ENCODE results near the gene HUWE1.

DNA sequence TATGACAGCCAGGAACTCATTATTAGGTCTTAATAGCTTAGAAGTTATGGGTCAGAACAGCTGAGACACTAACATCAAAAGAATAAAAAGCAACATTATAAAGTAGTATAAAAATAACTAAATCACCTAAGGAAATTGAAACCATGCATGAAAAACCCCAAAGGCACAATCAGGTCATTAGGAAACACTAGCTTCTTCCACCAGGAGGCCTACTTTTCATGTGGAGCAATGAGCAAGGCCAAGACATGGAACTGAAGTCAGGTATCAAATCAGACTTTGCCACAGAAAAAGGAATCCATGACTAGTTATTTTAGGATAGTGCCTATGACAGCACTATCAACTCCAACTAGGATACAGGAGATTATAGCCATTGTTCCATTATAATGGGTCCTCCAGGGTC lies 7.9 kb downstream of the HUWE1 start:
- TF ChIP-seq, protein P1, sequence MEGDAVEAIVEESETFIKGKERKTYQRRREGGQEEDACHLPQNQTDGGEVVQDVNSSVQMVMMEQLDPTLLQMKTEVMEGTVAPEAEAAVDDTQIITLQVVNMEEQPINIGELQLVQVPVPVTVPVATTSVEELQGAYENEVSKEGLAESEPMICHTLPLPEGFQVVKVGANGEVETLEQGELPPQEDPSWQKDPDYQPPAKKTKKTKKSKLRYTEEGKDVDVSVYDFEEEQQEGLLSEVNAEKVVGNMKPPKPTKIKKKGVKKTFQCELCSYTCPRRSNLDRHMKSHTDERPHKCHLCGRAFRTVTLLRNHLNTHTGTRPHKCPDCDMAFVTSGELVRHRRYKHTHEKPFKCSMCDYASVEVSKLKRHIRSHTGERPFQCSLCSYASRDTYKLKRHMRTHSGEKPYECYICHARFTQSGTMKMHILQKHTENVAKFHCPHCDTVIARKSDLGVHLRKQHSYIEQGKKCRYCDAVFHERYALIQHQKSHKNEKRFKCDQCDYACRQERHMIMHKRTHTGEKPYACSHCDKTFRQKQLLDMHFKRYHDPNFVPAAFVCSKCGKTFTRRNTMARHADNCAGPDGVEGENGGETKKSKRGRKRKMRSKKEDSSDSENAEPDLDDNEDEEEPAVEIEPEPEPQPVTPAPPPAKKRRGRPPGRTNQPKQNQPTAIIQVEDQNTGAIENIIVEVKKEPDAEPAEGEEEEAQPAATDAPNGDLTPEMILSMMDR (IDR thresholded peaks at IDR 0.05): no peak
- TF ChIP-seq POLR2AphosphoS5 (IDR thresholded peaks at IDR 0.05): no peak
- TF ChIP-seq POLR2A (IDR thresholded peaks at IDR 0.05): no peak

Data from upper lobe of left lung (tissue), 4 donors.